T-cell (primary cell): Measurements from ENCODE around the gene MRPS9. TPM values are rescaled to one million over a fixed set of nuclear protein-coding genes. Genes with fewer than 3 reads are reported as not detected.

ENCODE experiments used
- ATAC-seq, 4 experiments: fragments of 200-7000 bp in 3 of 4; fragments of 150-1000 bp in 1 of 4; cut with Tn5 transposase; replicated peaks in 1 of 4; 1 replicate in 3 of 4; 2 replicates in 1 of 4; pipeline ENCODE4 v1.10.0; 2021; ENCODE audit warnings: moderate library complexity in 3 of 4, mild to moderate bottlenecking in 2 of 4, moderate number of reproducible peaks in 1 of 4
- CTCF ChIA-PET, 2 donors: fragments of 300-600 bp; sonication (Branson Sonifier 250); formaldehyde crosslinking; loops; one replicate each; lab custom pipeline; 2022; ENCODE audit warnings: antibody characterized with exemption in 2 of 2; lab: Charles Lee
- POLR2A ChIA-PET, 2 donors: fragments of 300-600 bp; sonication (Branson Sonifier 250); formaldehyde crosslinking; loops; one replicate each; lab custom pipeline; 2022; ENCODE audit warnings: antibody characterized with exemption in 2 of 2; lab: Charles Lee
- DNase-seq, 35 experiments: peaks; one replicate each; pipeline versions ENCODE4 v3.0.0 to v3.0.0-alpha.2; 2013 to 2023
- H3K27ac ChIP-seq: one replicate; pipeline ENCODE4 v1.5.1; 2013; ENCODE audit warnings: low read length
- H3K27me3 ChIP-seq, 2 experiments: replicated peaks in 1 of 2; 1 replicate in 1 of 2; 2 replicates in 1 of 2; pipeline versions ENCODE4 v1.6.1 to v1.7.0; 2013; ENCODE audit warnings: low read length in 1 of 2, mixed read lengths in 1 of 2; ENCODE audit not compliant: control insufficient read depth in 2 of 2, insufficient read depth in 2 of 2; ENCODE audit errors: extremely low read depth in 1 of 2
- H3K36me3 ChIP-seq, 2 donors: 1 replicate in 1 of 2; 2 replicates in 1 of 2; pipeline versions ENCODE4 v1.6.1 to v1.7.0; 2013; ENCODE audit warnings: low read length in 1 of 2; ENCODE audit not compliant: control insufficient read depth in 2 of 2, insufficient read depth in 1 of 2; ENCODE audit errors: extremely low read depth in 1 of 2
- H3K4me1 ChIP-seq, 2 experiments: 1 replicate in 1 of 2; 2 replicates in 1 of 2; pipeline versions ENCODE4 v1.6.1 to v1.7.0; 2013; ENCODE audit warnings: low read length in 2 of 2, mixed read lengths in 1 of 2; ENCODE audit not compliant: insufficient read depth in 2 of 2, control insufficient read depth in 1 of 2; ENCODE audit errors: extremely low read depth in 1 of 2
- H3K4me3 ChIP-seq, 2 donors: 1 replicate in 1 of 2; 2 replicates in 1 of 2; pipeline versions ENCODE4 v1.5.1 to v1.7.0; 2013; ENCODE audit warnings: mild to moderate bottlenecking in 2 of 2, low read length in 1 of 2, moderate library complexity in 1 of 2; ENCODE audit not compliant: control insufficient read depth in 1 of 2; ENCODE audit errors: extremely low read depth in 1 of 2
- H3K9me3 ChIP-seq: 2 replicates; pipeline ENCODE4 v1.7.0; 2013
- H3K27ac Mint-ChIP-seq, 2 donors: one replicate each; pipeline ENCODE4 v1.8.0; 2020 to 2021; ENCODE audit warnings: mild to moderate bottlenecking in 2 of 2, mixed read lengths in 2 of 2
- H3K27me3 Mint-ChIP-seq, 2 donors: one replicate each; pipeline ENCODE4 v1.8.0; 2021 to 2022; ENCODE audit warnings: mixed read lengths in 2 of 2
- H3K36me3 Mint-ChIP-seq: one replicate; pipeline ENCODE4 v1.8.0; 2021; ENCODE audit warnings: mixed read lengths
- H3K4me1 Mint-ChIP-seq, 3 donors: one replicate each; pipeline ENCODE4 v1.8.0; 2020 to 2022; ENCODE audit warnings: mixed read lengths in 3 of 3, mild to moderate bottlenecking in 1 of 3
- H3K4me3 Mint-ChIP-seq, 3 donors: one replicate each; pipeline ENCODE4 v1.8.0; 2020 to 2022; ENCODE audit warnings: mild to moderate bottlenecking in 3 of 3, mixed read lengths in 3 of 3, moderate library complexity in 3 of 3
- H3K9me3 Mint-ChIP-seq, 3 donors: one replicate each; pipeline ENCODE4 v1.8.0; 2020 to 2022; ENCODE audit warnings: mixed read lengths in 3 of 3
- WGBS: methylation state at CpG from one replicate; pipeline ENCODE4 v1.1.5; 2013; ENCODE audit warnings: missing lambda C conversion rate; ENCODE audit not compliant: insufficient coverage; 5-methylcytosine and 5-hydroxymethylcytosine counted together
- total RNA-seq, 35 experiments: library from RNA in 6 of 35; stranded (reverse) in 6 of 35; fragments of 120-200 nt in 1 of 35; gene quantifications; one replicate each; pipeline versions ENCODE4 v1.2.1 to v1.2.4 and lab custom pipeline; 2013 to 2026

MRPS9 gene
- total RNA-seq, 5 donors from 2014 or later (not counting 1 experiment from before 2014, with no cell fraction given), result 14.0 to 24.9 (median 19.5) TPM

DNA sequence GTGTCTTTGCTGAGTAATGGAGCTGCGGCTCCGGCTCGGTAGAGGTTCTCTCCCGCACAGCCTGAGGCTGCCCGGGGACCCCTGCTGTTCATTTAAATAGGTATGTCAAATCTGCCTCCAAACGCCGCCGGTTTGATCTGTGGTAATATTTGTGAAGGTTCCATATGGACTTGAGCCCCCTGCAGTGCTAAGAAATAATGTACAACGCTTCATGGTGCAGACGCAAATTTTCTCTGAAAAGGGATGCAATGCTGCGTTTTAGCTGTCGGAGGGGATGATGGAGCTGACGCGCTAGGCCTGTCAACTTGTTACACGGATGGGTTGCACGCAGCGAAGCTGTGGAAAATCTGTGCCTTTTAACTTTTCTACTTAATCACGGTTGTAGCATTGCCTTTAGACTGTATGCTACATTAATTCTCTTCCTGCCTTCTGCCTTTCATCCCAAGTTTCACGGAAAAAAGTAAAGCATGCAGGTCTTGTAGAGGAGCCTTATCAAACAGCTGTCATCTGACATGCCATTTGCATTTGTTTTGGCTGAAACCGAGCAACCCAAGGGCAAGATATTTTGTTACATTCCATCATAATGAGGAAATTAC, 43.2 kb downstream of the MRPS9 start:
- Histone ChIP-seq H3K4me3 (no peak overlapping the region), H3K9me3 (no peaks in the 10 kb centered on the region), H3K4me1 (no peaks in the 10 kb centered on the region), H3K27ac (no peak overlapping the region), H3K36me3 (peaks cover 0 to 6% of the 10 kb centered on the region in 2 donors), H3K27me3 (no peaks in the 10 kb centered on the region)
- no peaks in the 10 kb centered on the region for H3K9me3 Mint-ChIP-seq
- WGBS, result 93% methylated on average over 11 of the region's 20 CpGs
- DNase-seq (no peak), ATAC-seq (no peak)
- H3K27ac Mint-ChIP-seq, result no peak overlapping the region
- POLR2A ChIA-PET, result no interaction called here
- CTCF ChIA-PET, result interaction anchor here in 1 of 2 donors (1.2 kb wide), 1 partner anchor 43 kb away, joined by 6 read pairs; the partner anchor contains the start of gene MRPS9
- H3K4me1 Mint-ChIP-seq, result peaks cover 0 to under 1% (median 0%) of the 10 kb centered on the region in 3 donors
- H3K36me3 Mint-ChIP-seq, result peaks cover 40% of the 10 kb centered on the region
- no peak overlapping the region for H3K4me3 Mint-ChIP-seq
- H3K27me3 Mint-ChIP-seq, result no peaks in the 10 kb centered on the region

DNA sequence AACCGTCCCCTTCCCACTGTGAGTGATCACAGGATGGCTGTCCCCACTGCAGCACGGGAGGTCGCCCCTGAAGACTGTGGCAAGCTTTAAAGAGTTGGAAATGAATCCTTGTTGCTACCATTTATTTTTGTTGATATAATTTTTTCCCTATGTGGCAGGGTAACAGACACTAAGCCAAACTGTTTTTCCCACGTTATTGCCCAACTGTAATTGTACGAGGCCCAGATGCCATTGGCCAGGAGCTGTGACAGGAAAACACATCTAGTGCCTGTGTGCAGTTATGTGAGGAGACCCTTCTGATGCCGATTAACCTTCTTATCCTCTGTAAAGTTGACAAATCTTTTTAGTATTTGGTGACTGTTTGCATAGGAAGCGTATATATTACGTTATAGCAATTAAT, 44.2 kb downstream of the MRPS9 start:
- H3K36me3 Mint-ChIP-seq, result peaks cover 35% of the 10 kb centered on the region
- no peaks in the 10 kb centered on the region for H3K9me3 Mint-ChIP-seq
- ChIA-PET CTCF (no interaction called here), POLR2A (no interaction called here)
- WGBS, result 100% methylated on average over 1 of the region's 8 CpGs
- no peaks in the 10 kb centered on the region for H3K27me3 ChIP-seq
- DNase-seq (no peak), ATAC-seq (no peak)
- H3K4me3 Mint-ChIP-seq, result no peak overlapping the region
- H3K27ac ChIP-seq, result no peak overlapping the region
- H3K4me1 ChIP-seq, result no peaks in the 10 kb centered on the region
- H3K9me3 ChIP-seq, result no peaks in the 10 kb centered on the region
- no peak overlapping the region for H3K27ac Mint-ChIP-seq
- H3K27me3 Mint-ChIP-seq, result no peaks in the 10 kb centered on the region
- no peak overlapping the region for H3K4me3 ChIP-seq
- H3K36me3 ChIP-seq, result peaks cover 0 to 6% of the 10 kb centered on the region in 2 donors
- H3K4me1 Mint-ChIP-seq, result peaks cover 7 to 8% (median 8%) of the 10 kb centered on the region in 3 donors

DNA sequence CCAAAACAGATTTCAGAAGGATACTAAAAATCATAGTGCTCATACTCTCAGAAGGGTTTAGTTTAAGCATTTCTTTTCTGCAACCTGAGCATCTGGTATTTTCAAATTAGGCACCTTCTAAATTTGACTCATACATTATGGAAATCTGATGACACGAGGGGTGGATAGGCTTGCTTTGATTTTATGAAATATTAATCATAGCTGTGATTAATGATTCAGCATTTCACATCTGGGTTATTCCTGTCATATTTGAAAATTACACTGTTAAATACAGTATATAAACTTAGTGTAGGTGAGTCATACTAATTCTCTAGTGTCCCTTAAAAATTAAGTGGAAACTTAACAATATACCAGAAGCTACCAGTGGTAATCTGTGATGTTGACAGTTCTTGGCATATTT, 47.7 kb downstream of the MRPS9 start:
- H3K4me1 Mint-ChIP-seq, result peaks cover 8 to 13% (median 12%) of the 10 kb centered on the region in 3 donors
- Histone ChIP-seq H3K27me3 (no peaks in the 10 kb centered on the region), H3K4me3 (no peak overlapping the region), H3K9me3 (no peaks in the 10 kb centered on the region), H3K27ac (no peak overlapping the region), H3K36me3 (peaks cover 0 to 3% of the 10 kb centered on the region in 2 donors), H3K4me1 (no peaks in the 10 kb centered on the region)
- DNase-seq (no peak), ATAC-seq (no peak)
- H3K4me3 Mint-ChIP-seq, result no peak overlapping the region
- peaks cover 29% of the 10 kb centered on the region for H3K36me3 Mint-ChIP-seq
- ChIA-PET POLR2A (no interaction called here), CTCF (no interaction called here)
- WGBS, result no CpG with 5 or more reads among the region's 1 CpG
- no peaks in the 10 kb centered on the region for H3K9me3 Mint-ChIP-seq
- no peaks in the 10 kb centered on the region for H3K27me3 Mint-ChIP-seq
- H3K27ac Mint-ChIP-seq, result no peak overlapping the region

DNA sequence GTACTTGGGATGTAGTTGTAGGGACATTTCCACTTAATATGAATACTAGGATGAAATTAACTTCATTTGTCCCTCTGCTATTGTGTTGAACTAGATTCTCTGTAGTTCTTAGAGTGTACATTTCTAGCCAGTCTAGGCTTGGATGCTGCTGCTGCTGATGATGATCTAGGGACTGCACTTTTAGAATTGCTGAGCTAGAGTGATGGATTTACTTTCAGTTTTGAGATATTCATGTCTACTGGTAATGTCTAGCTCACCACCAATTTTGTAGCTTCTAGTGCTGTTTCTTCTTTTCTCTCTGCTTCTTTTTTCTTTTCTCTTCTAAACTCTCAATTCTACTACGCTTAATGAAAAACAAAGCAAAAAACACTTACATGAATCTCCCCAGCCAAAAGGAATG, 49.4 kb downstream of the MRPS9 start:
- WGBS, result 100% methylated on average over 1 of the region's 1 CpG
- no peak overlapping the region for H3K4me3 Mint-ChIP-seq
- no peaks in the 10 kb centered on the region for H3K27me3 Mint-ChIP-seq
- DNase-seq (no peak), ATAC-seq (no peak)
- H3K4me1 Mint-ChIP-seq, result peaks cover 8 to 13% (median 12%) of the 10 kb centered on the region in 3 donors
- Histone ChIP-seq H3K27me3 (no peaks in the 10 kb centered on the region), H3K36me3 (peaks cover 0 to 5% of the 10 kb centered on the region in 2 donors), H3K27ac (no peak overlapping the region), H3K4me3 (no peak overlapping the region), H3K4me1 (no peaks in the 10 kb centered on the region), H3K9me3 (no peaks in the 10 kb centered on the region)
- H3K27ac Mint-ChIP-seq, result no peak overlapping the region
- POLR2A ChIA-PET, result no interaction called here
- peaks cover 21% of the 10 kb centered on the region for H3K36me3 Mint-ChIP-seq
- H3K9me3 Mint-ChIP-seq, result no peaks in the 10 kb centered on the region
- CTCF ChIA-PET, result no interaction called here

DNA sequence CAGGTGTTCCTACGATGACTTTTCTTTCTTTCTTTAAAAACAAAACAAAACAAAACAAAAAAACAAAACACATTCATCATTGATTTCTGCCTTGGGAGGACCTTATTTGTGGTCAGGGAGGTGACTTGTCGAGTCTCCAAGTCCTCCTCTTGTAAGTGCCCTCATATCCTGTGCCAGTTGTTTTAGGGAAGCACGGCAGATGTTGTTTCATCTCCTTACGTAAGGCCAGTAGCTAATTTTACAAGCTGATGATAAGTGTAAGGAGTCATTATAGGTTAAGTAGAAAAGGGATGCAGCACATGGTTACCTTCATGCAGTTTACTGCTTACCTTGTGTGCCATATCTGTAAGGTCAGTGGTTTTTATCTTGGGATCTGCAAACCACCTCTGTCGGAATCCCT, 52.2 kb downstream of the MRPS9 start:
- Histone ChIP-seq H3K27me3 (no peaks in the 10 kb centered on the region), H3K27ac (no peak overlapping the region), H3K36me3 (peaks cover 0 to 14% of the 10 kb centered on the region in 2 donors), H3K4me3 (no peak overlapping the region), H3K9me3 (no peaks in the 10 kb centered on the region), H3K4me1 (no peaks in the 10 kb centered on the region)
- H3K27me3 Mint-ChIP-seq, result no peaks in the 10 kb centered on the region
- H3K9me3 Mint-ChIP-seq, result no peaks in the 10 kb centered on the region
- H3K36me3 Mint-ChIP-seq, result peaks cover 28% of the 10 kb centered on the region
- POLR2A ChIA-PET, result no interaction called here
- DNase-seq, result no peak
- no peak overlapping the region for H3K27ac Mint-ChIP-seq
- no peak for ATAC-seq
- H3K4me1 Mint-ChIP-seq, result peaks cover 8 to 13% (median 12%) of the 10 kb centered on the region in 3 donors
- WGBS, result 94% methylated on average over 2 of the region's 5 CpGs
- no peak overlapping the region for H3K4me3 Mint-ChIP-seq
- CTCF ChIA-PET, result no interaction called here

DNA sequence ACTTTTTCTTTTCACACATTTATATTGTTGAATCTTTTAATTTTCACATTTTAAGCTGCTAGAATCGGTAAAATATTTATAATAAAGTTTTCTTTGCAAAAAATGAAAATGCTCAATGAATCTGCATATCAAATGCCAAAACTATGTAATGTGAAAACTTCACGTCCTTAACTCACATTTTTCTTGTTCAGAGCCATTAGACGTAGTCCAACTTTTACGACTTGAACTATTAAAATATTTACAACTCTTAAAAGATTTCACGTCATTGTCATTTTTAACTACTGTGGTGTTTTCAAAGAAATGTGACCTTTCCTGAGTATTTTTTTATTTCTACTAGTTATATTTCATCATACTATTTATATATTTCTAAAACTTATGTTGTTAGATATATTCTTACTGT, 54.9 kb downstream of the MRPS9 start:
- no peak overlapping the region for H3K4me3 Mint-ChIP-seq
- ChIA-PET POLR2A (no interaction called here), CTCF (no interaction called here)
- DNase-seq (no peak), ATAC-seq (no peak)
- WGBS, result 100% methylated on average over 1 of the region's 5 CpGs
- no peaks in the 10 kb centered on the region for H3K27me3 Mint-ChIP-seq
- Histone ChIP-seq H3K27ac (no peak overlapping the region), H3K4me1 (no peaks in the 10 kb centered on the region), H3K4me3 (no peak overlapping the region), H3K36me3 (peaks cover 0 to 31% of the 10 kb centered on the region in 2 donors), H3K27me3 (no peaks in the 10 kb centered on the region), H3K9me3 (no peaks in the 10 kb centered on the region)
- H3K36me3 Mint-ChIP-seq, result peaks cover 47% of the 10 kb centered on the region
- peaks cover 0 to under 1% (median 0%) of the 10 kb centered on the region in 3 donors for H3K4me1 Mint-ChIP-seq
- H3K9me3 Mint-ChIP-seq, result no peaks in the 10 kb centered on the region
- H3K27ac Mint-ChIP-seq, result no peak overlapping the region
